ENCODE data around the gene IRF9. TPM values are rescaled to one million over a fixed set of nuclear protein-coding genes. Genes with fewer than 3 reads are reported as not detected.

The IRF9 gene
- total and polyA plus RNA-seq, 2 of the 4 experiments (the other 2 are of a cell fraction): 25.6 to 34.6 TPM

DNA sequence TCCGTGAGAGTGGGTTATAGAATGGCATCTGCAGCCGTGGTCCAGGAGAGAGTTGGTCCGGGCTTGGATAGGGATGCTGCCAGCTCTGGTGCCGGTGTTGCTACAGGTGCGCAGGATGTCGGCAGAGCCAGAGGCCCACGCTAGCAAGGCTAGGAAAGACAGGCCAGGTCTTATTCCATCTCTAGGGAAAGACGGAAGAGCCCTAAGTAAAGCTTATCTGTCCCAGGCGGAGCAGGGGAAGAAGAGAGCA, 25.6 kb upstream of the IRF9 start:
- Histone ChIP-seq H3K9me1 (ENCODE audit: insufficient read depth, low read length) (peaks cover 19% of the 10 kb centered on the region), H2AK5ac (ENCODE audit: low read depth, low read length) (no peak overlapping the region; the same call in 1 of the 2 replicates), H3K4me1 (ENCODE audit: control insufficient read depth, insufficient read depth, low read length) (peaks cover 11% of the 10 kb centered on the region), H3K18ac (ENCODE audit: low read depth, low read length) (no peak overlapping the region), H3K14ac (replicated peaks; ENCODE audit: low read depth, low read length) (peak overlapping the region; percentile 73; the same call in 1 of the 2 replicates), H4K91ac (ENCODE audit: insufficient read depth, low read depth, low read length) (peak overlapping the region; percentile 61), H3K4me2 (ENCODE audit: low read depth, low read length) (peak overlapping the region; percentile 87), H3K36me3 (ENCODE audit: control insufficient read depth, insufficient read depth, low read length) (peaks cover 23% of the 10 kb centered on the region), H3K27ac (ENCODE audit: insufficient read depth, low read length) (peak overlapping the region; percentile 5; the same call in 1 of the 2 replicates), H4K5ac (ENCODE audit: low read depth, low read length) (no peak overlapping the region), H3K4me3 (ENCODE audit: insufficient read depth, low read depth, low read length) (peak overlapping the region; percentile 97), H2BK120ac (ENCODE audit: low read depth, low read length) (no peak overlapping the region), H3K9me3 (ENCODE audit: control insufficient read depth, insufficient read depth, low read length) (no peaks in the 10 kb centered on the region), H2AK9ac (replicated peaks; ENCODE audit: low read depth, low read length, poor library complexity) (peak overlapping the region; percentile 82), H3K56ac (ENCODE audit: extremely low read depth, insufficient read depth, low read length) (peak overlapping the region; percentile 64; the same call in 1 of the 2 replicates), H4K8ac (ENCODE audit: low read depth in 2 of 2, low read length in 2 of 2) (peak overlapping the region in 1 of 2 experiments; percentile 20; a peak in 2 of 4 replicates), H3K27me3 (ENCODE audit: control insufficient read depth, insufficient read depth, low read length) (no peaks in the 10 kb centered on the region), H4K20me1 (ENCODE audit: insufficient read depth, low read length) (peaks cover 11% of the 10 kb centered on the region; the same call in 1 of the 2 replicates), H2BK5ac (ENCODE audit: low read depth, low read length, poor library complexity, severe bottlenecking) (no peak overlapping the region), H2BK20ac (ENCODE audit: low read depth, low read length) (no peak overlapping the region), H2BK15ac (ENCODE audit: low read depth, low read length) (no peak overlapping the region), H3K4ac (ENCODE audit: low read depth, low read length) (0 out of 2 replicates have a peak overlapping the region, but pooled peaks have one; percentile 51), H3K9ac (ENCODE audit: low read depth, low read length) (peak overlapping the region; percentile 13; the same call in 1 of the 2 replicates), H2AFZ (replicated peaks; ENCODE audit: low read length, poor library complexity) (peak overlapping the region; percentile 99), H3K79me1 (ENCODE audit: low read depth in 1 of 2, low read length in 2 of 2) (peaks cover 17 to 38% of the 10 kb centered on the region in 2 experiments; a peak in 3 of 4 replicates), H3K23ac (ENCODE audit: low read depth, low read length) (peak overlapping the region; percentile 12; the same call in 1 of the 2 replicates)
- ChIA-PET POLR2A (ENCODE audit: unreplicated experiment) (no interaction called here), CTCF (interaction anchor here (0.9 to 1.5 kb wide), 3 partner anchors 8 to 78 kb away, joined by 3 to 4 read pairs (median 3); no protein-coding TSS in a partner anchor)
- intact Hi-C loops (cut with micrococcal nuclease) (no loop called here), dilution Hi-C loops (cut with HindIII; ENCODE audit: low sequenced_read_pairs, unreplicated experiment) (no loop called here), in situ Hi-C loops (cut with MboI; ENCODE audit: low sequenced_read_pairs) (loop anchor here (10.0 to 25.0 kb wide), 3 partner anchors 299 to 1048 kb away; partner anchors contain the start of genes ACIN1, BCL2L2, C14orf119 and PABPN1)
- TF ChIP-seq CEBPB (IDR thresholded peaks at IDR 0.05; ENCODE audit: low read depth, low read length) (no peak), MAFK (IDR thresholded peaks at IDR 0.05; ENCODE audit: low read depth, low read length) (no peak), MXI1 (IDR thresholded peaks at IDR 0.05; ENCODE audit: borderline replicate concordance, low read depth, low read length) (no peak), CHD1 (IDR thresholded peaks at IDR 0.05; ENCODE audit: low read depth, low read length) (no peak), MAZ (IDR thresholded peaks at IDR 0.05; ENCODE audit: borderline replicate concordance, low read depth, low read length) (no peak), RFX5 (IDR thresholded peaks at IDR 0.05; ENCODE audit: low read depth, low read length) (no peak), NFE2L2 (IDR thresholded peaks at IDR 0.05; ENCODE audit: low read depth, low read length) (no peak), FOS (IDR thresholded peaks at IDR 0.05; ENCODE audit: low read depth, low read length) (no peak), BHLHE40 (IDR thresholded peaks at IDR 0.05; ENCODE audit: low read depth, low read length) (no peak), RCOR1 (IDR thresholded peaks at IDR 0.05; ENCODE audit: insufficient replicate concordance, low read length) (no peak), SMC3 (IDR thresholded peaks at IDR 0.05; ENCODE audit: low read depth, low read length) (no peak), RAD21 (IDR thresholded peaks at IDR 0.05; ENCODE audit: low read length) (no peak), POLR2A (IDR thresholded peaks at IDR 0.05; ENCODE audit: low read depth, low read length) (no peak)
- TF ChIP-seq, protein P1, sequence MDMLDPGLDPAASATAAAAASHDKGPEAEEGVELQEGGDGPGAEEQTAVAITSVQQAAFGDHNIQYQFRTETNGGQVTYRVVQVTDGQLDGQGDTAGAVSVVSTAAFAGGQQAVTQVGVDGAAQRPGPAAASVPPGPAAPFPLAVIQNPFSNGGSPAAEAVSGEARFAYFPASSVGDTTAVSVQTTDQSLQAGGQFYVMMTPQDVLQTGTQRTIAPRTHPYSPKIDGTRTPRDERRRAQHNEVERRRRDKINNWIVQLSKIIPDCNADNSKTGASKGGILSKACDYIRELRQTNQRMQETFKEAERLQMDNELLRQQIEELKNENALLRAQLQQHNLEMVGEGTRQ (IDR thresholded peaks at IDR 0.05; ENCODE audit: low read depth, low read length): no peak
- TF ChIP-seq, protein P2, sequence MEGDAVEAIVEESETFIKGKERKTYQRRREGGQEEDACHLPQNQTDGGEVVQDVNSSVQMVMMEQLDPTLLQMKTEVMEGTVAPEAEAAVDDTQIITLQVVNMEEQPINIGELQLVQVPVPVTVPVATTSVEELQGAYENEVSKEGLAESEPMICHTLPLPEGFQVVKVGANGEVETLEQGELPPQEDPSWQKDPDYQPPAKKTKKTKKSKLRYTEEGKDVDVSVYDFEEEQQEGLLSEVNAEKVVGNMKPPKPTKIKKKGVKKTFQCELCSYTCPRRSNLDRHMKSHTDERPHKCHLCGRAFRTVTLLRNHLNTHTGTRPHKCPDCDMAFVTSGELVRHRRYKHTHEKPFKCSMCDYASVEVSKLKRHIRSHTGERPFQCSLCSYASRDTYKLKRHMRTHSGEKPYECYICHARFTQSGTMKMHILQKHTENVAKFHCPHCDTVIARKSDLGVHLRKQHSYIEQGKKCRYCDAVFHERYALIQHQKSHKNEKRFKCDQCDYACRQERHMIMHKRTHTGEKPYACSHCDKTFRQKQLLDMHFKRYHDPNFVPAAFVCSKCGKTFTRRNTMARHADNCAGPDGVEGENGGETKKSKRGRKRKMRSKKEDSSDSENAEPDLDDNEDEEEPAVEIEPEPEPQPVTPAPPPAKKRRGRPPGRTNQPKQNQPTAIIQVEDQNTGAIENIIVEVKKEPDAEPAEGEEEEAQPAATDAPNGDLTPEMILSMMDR (conservative IDR thresholded peaks at IDR 0.05; ENCODE audit: low read depth, low read length): no peak
- TF ChIP-seq, protein P3, sequence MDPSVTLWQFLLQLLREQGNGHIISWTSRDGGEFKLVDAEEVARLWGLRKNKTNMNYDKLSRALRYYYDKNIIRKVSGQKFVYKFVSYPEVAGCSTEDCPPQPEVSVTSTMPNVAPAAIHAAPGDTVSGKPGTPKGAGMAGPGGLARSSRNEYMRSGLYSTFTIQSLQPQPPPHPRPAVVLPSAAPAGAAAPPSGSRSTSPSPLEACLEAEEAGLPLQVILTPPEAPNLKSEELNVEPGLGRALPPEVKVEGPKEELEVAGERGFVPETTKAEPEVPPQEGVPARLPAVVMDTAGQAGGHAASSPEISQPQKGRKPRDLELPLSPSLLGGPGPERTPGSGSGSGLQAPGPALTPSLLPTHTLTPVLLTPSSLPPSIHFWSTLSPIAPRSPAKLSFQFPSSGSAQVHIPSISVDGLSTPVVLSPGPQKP (IDR thresholded peaks at IDR 0.05; ENCODE audit: borderline replicate concordance, low read depth, low read length): no peak
- ATAC-seq (ENCODE audit: low read depth): no peak
- no peak for DNase-seq
- BruUV-seq (replicated peaks): no TSS peak
- WGBS, 2 experiments (ENCODE audit: extremely low coverage in 2 of 2, insufficient read length in 1 of 2): 0% methylated on average over 4 of the region's 9 CpGs; no CpG with 5 or more reads in 1 of the 2 experiments

All from IMR-90 (cell line).